Thyroid gland (tissue), 4 donors: ENCODE results near the gene HOXC9.

Experiments
- POLR2A ChIP-seq, 2 donors: fragments of 450-650 bp; IDR thresholded peaks; one replicate each; pipeline ENCODE4 v1.6.1; 2017; ENCODE audit warnings: antibody characterized with exemption in 2 of 2, mild to moderate bottlenecking in 2 of 2, moderate library complexity in 1 of 2
- TF ChIP-seq, protein P1 (sequence below), 6 experiments: fragments of 200-600 bp in 3 of 6; fragments of 450-650 bp in 3 of 6; sonication (generic) in 3 of 6; IDR thresholded peaks; one replicate each; pipeline ENCODE4 v1.5.1; 2016 to 2019; ENCODE audit warnings: antibody characterized with exemption in 6 of 6, mild to moderate bottlenecking in 2 of 6, inconsistent platforms in 1 of 6, moderate library complexity in 1 of 6

DNA sequence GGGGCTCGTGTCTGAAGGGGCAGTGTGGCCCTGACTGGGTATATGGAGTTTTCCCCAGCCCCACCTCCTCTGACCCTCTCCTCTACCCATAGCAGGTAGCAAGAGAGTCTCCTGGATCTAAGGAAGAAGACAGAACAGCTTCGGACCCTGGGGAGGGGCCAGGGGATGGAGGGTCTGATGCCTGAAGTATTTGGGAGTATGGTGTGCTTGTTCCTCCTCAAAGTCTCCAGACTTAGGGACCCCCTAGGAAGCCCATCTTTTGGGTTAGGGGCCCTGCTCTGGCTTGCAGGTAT, 8.2 kb downstream of the HOXC9 start:
- TF ChIP-seq, protein P1, sequence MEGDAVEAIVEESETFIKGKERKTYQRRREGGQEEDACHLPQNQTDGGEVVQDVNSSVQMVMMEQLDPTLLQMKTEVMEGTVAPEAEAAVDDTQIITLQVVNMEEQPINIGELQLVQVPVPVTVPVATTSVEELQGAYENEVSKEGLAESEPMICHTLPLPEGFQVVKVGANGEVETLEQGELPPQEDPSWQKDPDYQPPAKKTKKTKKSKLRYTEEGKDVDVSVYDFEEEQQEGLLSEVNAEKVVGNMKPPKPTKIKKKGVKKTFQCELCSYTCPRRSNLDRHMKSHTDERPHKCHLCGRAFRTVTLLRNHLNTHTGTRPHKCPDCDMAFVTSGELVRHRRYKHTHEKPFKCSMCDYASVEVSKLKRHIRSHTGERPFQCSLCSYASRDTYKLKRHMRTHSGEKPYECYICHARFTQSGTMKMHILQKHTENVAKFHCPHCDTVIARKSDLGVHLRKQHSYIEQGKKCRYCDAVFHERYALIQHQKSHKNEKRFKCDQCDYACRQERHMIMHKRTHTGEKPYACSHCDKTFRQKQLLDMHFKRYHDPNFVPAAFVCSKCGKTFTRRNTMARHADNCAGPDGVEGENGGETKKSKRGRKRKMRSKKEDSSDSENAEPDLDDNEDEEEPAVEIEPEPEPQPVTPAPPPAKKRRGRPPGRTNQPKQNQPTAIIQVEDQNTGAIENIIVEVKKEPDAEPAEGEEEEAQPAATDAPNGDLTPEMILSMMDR (IDR thresholded peaks at IDR 0.05): no peak
- TF ChIP-seq POLR2A (IDR thresholded peaks at IDR 0.05): no peak
